IPS-NIHi7 (cell line): Measurements from ENCODE around the gene CERS6.

Experiments
- DNase-seq: peaks from one replicate; pipeline ENCODE4 v3.0.0; 2012; ENCODE audit warnings: mixed read lengths; ENCODE audit errors: extremely low spot score

CERS6 gene

DNA sequence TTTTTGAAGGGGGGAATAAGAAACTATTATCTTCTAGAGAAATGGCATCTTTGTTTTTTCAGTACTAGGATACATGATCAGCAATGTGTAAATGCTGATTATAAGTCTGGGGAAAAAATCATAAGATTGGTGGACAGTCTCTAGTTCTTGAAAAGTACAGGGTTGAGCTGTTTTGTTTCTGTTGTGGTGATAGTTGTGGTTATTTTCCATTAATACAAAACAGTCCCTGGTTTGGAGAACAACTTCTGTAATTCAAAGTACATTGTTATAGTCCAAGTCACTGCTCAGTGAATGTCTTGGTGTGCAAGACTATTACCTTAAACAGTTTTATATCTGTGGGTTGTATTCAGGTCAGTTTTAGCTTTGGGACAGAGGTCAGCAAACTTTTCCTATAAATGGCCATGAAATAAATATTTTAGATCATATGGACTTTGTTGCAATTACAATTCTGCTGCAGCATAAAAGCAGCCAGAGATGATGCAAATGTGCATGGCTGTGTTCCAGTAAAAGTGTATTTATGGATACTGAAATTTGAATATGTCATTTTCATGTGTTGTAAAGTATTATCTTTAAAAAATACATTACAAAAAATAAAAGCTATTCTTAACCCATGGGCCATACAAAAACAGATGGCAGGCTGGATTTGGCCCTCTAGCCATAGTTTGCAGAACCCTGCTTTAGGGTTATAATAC is 111.0 kb downstream of the CERS6 start:
- DNase-seq = no peak

DNA sequence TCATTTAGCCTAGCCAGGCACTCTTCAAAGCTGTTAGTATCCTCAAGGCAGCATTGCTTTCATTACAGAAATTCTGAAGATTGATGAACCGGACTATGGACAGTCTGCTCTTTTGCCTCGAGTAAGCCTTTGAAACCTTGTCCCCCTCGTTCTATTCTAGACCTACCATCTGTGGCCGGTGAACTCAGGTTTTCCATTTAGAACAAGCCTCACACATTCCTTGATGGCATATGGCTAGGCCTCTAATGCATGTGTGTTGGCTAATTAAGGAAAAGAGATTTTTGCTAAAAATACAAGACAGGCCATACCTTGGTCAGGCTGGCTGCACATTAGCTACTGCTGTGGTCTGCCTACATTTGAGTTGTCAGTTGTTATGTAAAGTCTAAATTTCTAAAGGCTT is 111.8 kb downstream of the CERS6 start:
- no peak for DNase-seq

DNA sequence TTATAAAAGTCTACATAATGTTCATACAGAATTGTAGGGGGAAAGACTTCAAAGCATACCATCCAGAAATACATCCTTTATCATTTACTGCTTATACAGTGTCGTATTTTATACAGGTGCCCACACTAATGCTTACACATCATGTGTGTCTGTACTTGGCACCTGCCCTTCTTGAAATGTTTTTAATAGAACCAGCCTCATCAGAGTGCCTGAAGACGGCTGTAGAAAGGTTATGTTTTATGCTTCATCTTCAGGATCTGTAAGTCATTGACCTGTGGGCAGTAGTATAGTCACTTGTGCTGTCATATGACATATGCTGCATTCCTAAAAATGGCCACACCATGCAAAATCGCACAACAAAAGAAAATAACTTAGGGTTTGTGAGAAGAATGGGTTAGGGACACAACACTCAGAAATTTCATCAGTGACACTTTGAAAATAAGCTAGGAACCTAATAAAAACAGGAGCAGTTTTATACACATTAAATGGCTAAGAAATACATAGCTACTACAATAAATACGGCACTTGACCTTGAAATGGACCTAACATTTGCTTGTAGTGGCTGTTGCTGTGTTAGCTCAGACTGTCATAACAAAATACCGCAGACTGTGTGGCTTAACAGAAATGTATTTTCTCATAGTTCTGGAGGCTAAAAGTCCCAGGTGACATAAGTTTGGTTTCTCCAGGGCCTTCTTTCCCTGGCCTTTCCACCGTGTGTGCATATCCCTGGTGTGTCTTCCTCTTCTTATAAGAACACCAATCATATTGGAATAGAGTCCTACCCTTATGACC is 112.6 kb downstream of the CERS6 start:
- DNase-seq = no peak

DNA sequence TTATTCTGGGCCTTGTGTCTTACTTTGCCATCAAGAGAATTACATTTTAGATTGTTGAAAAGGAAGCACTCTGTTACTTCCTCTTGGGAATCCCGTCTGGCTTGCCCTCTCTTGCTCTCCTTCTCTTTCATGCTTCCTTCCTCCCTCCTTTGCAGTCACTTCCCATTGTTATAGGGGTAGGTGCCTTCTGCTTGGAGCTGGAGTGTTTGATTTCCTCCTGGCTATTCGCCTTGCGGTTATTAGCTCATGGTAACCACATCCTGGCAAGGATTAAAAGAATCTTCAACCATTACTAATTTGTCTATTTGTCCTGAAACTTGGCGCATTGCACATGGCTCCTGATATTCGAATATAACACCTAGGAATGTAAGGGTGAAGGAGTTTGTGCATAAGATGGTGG is 115.0 kb downstream of the CERS6 start:
- no peak for DNase-seq

GRCh38 chr2:168573128-168573903 is 117.2 kb downstream of the CERS6 start:
- DNase-seq = no peak

- DNase-seq = no peak
These were observed 119.0 kb downstream of the CERS6 start for GRCh38 chr2:168574856-168575630.

DNA sequence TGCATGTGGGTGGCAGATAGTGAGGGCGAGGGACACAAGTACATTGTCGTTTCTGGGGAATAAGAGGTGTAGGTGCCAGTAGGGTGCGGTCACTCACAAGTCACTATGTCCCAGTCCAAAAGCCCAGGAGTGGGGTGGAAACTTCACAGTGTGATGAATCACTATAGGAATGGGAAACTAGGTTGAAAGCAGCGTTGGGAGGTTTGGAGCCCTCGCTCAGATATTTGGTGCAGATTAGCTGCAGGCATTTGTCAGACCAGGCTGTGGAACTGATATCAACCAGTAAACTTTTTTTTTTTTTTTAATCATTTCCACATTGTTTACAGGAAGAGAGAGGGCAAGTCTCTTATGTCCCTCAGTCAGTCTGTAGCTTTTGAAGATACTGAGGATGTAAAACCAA is 121.8 kb downstream of the CERS6 start:
- DNase-seq = no peak

DNA sequence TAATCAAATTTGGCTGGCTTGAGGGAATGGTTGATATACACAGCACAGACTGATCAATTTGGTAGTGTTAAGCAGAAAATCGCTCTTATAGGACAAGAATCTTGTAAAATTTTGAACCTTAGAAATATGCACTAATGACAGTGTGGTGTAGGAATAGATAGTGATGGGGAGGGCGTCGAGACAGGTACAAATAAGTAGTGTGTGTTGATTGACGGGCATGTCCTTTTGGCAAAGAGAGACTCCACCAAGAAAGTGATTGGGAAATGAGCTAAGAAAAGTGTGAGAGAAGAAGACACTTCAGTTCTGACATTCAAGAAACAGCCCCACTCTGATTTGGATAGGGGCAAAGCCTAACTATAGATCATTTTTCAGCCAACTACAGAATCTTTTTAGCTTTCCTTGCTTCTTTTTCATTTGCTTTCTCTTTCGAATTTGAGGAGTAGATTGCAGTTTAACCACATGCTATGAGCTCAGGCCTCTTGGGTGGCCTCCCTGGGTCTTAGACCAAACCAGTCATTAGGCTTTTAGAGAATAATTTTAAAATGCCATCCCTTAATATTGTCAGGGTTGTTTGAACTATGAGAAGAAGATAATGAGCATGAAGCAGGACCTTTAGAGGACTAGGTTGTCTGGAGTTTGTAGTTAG is 127.1 kb downstream of the CERS6 start:
- DNase-seq = no peak

GRCh38 chr2:168583710-168584521 is 127.8 kb downstream of the CERS6 start:
- DNase-seq = no peak

GRCh38 chr2:168584911-168585310 is 128.8 kb downstream of the CERS6 start:
- DNase-seq = no peak

GRCh38 chr2:168585700-168586099 is 129.6 kb downstream of the CERS6 start:
- no peak for DNase-seq

GRCh38 chr2:168587307-168587706 is 131.2 kb downstream of the CERS6 start:
- no peak for DNase-seq

DNA sequence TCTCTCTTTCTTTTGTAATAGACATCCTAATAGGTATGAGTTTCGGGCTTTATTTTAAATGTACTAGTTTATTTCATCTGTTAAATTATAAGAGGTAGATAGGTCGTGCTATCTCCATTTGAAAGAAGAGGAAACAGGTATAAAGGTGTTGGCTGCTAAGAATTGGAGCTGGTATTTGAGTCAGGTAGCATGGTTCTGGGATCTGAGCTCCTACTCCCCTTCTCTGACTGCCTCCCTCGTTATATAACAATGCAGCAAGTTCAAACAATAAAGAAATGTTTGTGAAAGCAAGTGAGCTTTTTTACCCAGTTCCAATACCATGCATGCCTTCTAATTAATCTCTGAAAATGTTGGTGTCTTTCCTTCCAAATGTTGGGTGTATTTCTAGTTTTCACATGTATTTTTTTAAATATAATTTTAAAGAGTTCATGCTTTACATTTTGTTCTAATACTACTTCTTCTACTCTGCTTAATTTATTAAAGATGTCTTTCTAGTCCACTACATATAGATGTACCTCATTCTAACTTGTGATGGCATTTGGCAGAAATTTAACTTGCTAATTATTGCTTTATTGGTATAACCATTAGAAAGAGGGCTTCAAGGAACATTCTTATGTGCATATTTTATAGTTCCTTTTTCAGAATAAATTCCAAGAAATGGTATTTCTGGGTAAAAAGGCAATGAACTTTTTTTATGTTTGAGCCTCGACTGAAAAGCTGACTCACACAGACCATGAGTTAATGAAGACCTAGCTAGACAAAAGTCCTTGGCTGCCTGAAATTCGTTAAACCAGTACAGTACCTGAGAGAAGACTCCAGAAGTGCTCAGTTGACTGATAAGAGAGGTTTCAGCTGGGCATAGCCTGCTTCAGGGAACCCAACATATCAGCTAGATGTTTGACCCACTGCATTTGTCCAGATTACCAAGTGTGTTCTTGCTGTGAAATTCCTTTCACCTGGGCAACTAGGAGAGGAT is 133.5 kb downstream of the CERS6 start:
- no peak for DNase-seq

DNA sequence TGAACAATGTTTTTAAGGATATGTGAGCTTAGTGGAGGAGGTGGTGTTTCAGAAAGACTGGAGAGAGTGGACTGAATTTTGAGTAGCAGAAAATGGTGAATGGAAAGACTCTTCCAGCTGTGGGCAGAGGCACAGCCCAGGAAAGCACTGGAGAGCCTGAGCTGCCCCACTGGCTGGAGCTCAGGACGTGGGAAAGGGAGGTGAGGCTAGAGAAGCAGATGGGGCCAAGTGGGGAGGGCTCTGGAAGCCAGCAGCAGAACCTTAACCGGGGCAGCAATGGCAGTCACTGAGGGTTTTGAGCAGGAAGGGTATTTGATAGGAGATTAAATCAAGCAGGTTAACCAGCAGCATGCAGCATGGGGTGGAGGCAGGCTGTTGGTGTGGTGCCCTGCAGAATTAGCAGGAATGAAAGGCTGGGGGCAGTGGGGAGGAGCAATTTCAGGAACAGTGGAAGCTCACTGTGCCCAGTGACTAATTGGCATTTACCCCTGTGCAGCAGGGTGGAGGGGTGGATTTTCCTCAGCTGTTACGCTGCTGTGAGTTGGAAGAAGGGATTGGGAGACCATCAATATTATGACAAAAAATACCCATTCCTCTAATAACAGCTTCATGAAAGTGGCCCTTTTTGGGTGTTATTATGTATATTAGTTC is 136.2 kb downstream of the CERS6 start:
- DNase-seq = no peak

- no peak for DNase-seq
These were observed 137.6 kb downstream of the CERS6 start for GRCh38 chr2:168593713-168594112.

DNA sequence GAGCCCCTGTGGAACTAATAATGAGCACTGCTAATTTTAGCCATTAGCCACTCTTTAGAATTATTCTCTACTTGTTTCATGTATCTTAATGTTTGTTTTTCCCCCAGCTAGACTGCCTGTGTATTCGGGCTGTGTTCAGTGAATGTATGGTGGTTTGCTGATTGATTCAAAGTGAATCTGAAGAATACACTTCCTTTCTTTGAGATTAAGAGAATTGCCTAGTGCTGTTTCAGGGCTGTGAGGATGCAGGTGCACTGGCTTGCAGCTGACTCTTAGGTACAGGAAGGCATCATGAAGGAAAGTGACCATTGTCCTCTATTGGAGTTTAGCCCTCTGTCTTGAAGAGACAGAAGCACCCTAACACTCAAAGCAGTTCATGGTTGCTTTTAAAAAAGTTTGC is 138.7 kb downstream of the CERS6 start:
- no peak for DNase-seq

GRCh38 chr2:168596881-168597655 is 141.0 kb downstream of the CERS6 start:
- no peak for DNase-seq

DNA sequence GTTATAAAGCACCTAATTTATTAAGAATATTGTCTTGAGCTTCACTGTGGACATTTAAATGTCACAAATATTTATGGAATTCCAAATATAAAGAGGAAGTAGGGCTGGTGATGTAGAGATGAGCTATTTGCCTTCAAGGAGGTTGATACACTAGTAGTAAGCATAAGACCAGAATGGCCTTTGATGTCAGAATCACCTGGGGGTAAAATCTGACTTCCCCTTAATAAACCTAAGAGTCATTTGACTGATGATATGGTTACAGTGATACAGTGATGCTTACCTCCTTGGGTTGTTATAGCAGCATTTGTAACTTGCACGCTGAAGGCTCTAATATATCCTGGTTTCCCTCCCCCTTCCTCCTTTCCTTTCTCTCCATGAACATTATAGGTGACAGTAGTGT is 143.7 kb downstream of the CERS6 start:
- no peak for DNase-seq
